GM06990 (cell line): ENCODE measurements around the gene AFAP1.
A peak's percentile ranks its signal among the peaks of the same experiment; 100 is the strongest.

ENCODE experiments used
- DNase-seq: peaks from one replicate; pipeline ENCODE4 v3.0.0-alpha.2; 2011; ENCODE audit not compliant: insufficient read length; ENCODE audit errors: extremely low read depth
- H3K27me3 ChIP-seq: replicated peaks from 2 replicates; pipeline ENCODE4 v1.6.0; 2011; ENCODE audit warnings: low read length; ENCODE audit not compliant: control insufficient read depth, insufficient read depth
- H3K36me3 ChIP-seq: 2 replicates; pipeline ENCODE4 v1.5.1; 2011; ENCODE audit warnings: low read length; ENCODE audit not compliant: control insufficient read depth, insufficient read depth
- H3K4me3 ChIP-seq: replicated peaks from 2 replicates; pipeline ENCODE4 v1.5.1; 2011; ENCODE audit warnings: low read depth, mild to moderate bottlenecking, control low read depth, low read length
- CTCF ChIP-seq: IDR thresholded peaks from 2 replicates; pipeline ENCODE4 v1.5.1; 2011; ENCODE audit warnings: low read length, control low read depth, mild to moderate bottlenecking, inconsistent platforms; ENCODE audit not compliant: insufficient read depth, poor library complexity, severe bottlenecking

Gene AFAP1

GRCh38 chr4:7967063-7967440 lies 27.4 kb upstream of the AFAP1 start:
- no peak for TF ChIP-seq CTCF
- no peaks in the 10 kb centered on the region for H3K36me3 ChIP-seq
- H3K27me3 ChIP-seq, result no peaks in the 10 kb centered on the region
- no peak for DNase-seq
- H3K4me3 ChIP-seq, result no peak overlapping the region

- no peaks in the 10 kb centered on the region for H3K27me3 ChIP-seq
- H3K4me3 ChIP-seq, result no peak overlapping the region
- no peak for DNase-seq
- H3K36me3 ChIP-seq, result no peaks in the 10 kb centered on the region
- TF ChIP-seq CTCF, result no peak
Observed at GRCh38 chr4:7966281-7967062, 26.8 kb upstream of the AFAP1 start.

DNA sequence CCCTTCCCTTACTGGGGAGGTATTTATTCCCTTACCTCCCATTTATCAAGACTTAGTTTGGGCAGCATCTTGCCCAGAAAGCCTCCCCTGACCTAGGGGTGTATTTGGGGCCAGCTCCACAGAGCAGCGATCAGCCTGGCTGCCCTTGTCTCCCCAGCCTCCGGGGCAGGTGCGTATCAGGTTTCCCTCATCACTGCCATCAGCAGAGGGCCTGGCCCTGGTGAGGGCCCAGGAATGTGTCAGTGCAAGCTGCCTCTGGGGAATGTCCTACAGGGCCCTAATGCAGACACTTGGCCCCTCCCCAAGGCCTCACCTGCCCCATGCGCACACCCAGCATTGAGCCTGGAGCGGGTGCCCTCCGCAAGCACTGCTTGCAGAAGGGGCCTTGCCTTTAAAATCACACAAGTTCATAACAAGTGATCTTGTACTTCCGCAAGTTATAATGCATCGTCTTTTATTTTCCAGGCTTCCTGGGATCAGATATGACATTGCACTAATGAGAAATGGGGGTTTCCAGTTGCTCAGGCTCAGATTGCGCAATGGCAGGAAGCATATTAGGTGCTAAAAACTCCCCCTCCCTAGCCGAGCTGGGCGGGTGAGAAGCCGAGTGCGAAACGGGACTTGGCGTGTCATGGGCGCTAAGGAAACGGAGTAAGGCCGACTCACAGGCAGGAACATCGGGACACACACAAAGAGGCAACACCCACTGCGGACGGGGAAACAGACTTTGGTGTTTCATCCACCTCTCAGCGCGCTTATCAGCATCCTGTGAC lies 25.4 kb upstream of the AFAP1 start:
- no peak for TF ChIP-seq CTCF
- no peaks in the 10 kb centered on the region for H3K36me3 ChIP-seq
- DNase-seq, result no peak
- H3K4me3 ChIP-seq, result no peak overlapping the region
- H3K27me3 ChIP-seq, result no peaks in the 10 kb centered on the region

- no peaks in the 10 kb centered on the region for H3K36me3 ChIP-seq
- DNase-seq, result no peak
- H3K4me3 ChIP-seq, result no peak overlapping the region
- no peaks in the 10 kb centered on the region for H3K27me3 ChIP-seq
- TF ChIP-seq CTCF, result peak; percentile 34
Observed at GRCh38 chr4:7964459-7964858, 24.8 kb upstream of the AFAP1 start.

DNA sequence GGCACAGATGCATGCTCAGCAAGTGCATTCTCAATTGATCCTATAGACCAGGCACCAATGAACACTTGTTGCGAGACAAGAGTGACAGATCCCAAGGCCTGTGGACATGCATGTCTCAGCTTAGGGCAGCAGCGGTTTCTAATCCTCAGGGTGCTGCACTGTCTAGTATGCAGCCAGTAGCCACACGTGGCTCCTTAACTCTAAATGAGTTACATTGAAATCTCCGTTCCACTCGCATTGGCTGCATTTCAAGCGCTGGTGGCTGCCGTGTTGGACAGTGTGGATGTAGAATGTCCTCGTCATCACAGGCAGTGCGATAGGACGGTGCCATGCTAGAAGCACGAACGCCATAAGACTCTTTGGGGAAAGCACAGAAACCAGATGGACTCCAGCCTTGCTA lies 24.0 kb upstream of the AFAP1 start:
- no peaks in the 10 kb centered on the region for H3K27me3 ChIP-seq
- H3K4me3 ChIP-seq, result no peak overlapping the region
- TF ChIP-seq CTCF, result no peak
- no peak for DNase-seq
- H3K36me3 ChIP-seq, result no peaks in the 10 kb centered on the region
